GM23248 (cell line): ENCODE measurements around the gene MUC13.
"Not testable (repeated sequence)": the region's sequence is repeated elsewhere in the genome, so short reads cannot be mapped to it uniquely, and the experiment has no call there.

Source experiments
- EZH2 ChIP-seq: fragments of 200-600 bp; sonication (generic); IDR thresholded peaks from 2 replicates; pipeline ENCODE4 v1.6.1; 2018; ENCODE audit warnings: antibody characterized with exemption, mild to moderate bottlenecking; ENCODE audit not compliant: insufficient read depth, poor library complexity, severe bottlenecking
- EZH2phosphoT487 ChIP-seq: fragments of 200-600 bp; sonication (generic); IDR thresholded peaks from 2 replicates; pipeline ENCODE4 v1.6.1; 2018; ENCODE audit warnings: antibody characterized with exemption, moderate library complexity, mild to moderate bottlenecking, low read depth; ENCODE audit not compliant: insufficient read depth

DNA sequence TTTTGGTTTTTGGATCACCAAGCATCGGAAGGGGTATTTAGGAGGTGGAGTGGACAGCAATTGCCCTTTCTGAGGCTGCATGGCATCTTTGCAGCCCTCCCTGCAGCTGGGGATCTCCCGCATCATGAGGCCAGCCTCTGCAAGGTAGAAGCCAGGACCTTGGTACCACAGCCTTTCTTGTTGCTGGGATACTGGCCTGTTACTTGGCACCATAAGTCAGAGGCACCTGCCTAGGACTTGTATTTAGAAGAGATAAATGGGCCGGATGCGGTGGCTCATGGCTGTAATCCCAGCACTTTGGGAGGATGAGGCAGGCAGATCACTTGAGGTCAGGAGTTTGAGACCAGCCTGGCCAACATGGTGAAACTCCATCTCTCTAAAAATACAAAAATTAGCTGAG, 23.4 kb upstream of the MUC13 start:
- not testable (repeated sequence) for TF ChIP-seq EZH2phosphoT487, EZH2
